Right hindlimb (tissue), 1 donor: ENCODE data around the gene GLIPR2.
"Not testable (repeated sequence)": the region's sequence is repeated elsewhere in the genome, so short reads cannot be mapped to it uniquely, and the experiment has no call there.

Source experiments
- DNase-seq: peaks from one replicate; pipeline ENCODE4 v3.0.0-alpha.2; 2018

The GLIPR2 gene

DNA sequence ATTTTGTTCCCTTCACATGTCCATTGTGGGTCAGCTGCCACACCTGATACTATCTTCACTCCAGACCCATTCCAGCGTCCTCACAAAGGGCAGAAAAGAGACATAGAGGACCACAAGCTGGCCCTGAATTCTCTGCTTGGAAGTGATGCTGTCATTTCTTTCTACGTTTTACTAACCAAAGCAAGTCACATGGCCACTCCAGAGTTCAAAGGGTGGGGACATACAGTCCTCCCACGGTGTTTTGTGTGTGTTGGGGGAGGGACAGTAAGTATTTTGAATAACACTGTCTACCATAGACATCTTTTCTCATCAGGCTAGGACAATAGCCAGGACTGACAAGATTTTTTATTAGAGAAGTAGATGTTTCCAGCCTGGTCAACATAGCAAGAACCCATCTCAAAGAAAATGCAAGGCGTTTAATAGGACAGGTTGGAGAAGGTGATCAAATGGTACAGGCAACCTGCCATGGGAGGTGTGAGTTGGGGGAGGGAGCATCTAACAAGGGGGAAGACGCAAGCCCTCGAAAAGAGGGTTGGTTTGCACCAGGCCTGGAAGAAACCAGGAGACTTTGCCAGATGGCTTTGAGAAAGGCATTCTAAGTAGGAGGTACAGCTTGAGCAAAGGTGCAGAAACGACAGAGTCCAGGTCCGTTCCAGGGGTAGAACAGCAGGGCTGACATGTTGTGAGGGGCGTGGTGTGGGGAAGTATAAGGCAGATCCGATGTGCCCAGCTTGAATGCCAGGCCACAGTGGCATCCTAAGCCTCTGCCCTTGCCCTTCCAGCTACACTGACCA is 11.3 kb upstream of the GLIPR2 start:
- no peak for DNase-seq

DNA sequence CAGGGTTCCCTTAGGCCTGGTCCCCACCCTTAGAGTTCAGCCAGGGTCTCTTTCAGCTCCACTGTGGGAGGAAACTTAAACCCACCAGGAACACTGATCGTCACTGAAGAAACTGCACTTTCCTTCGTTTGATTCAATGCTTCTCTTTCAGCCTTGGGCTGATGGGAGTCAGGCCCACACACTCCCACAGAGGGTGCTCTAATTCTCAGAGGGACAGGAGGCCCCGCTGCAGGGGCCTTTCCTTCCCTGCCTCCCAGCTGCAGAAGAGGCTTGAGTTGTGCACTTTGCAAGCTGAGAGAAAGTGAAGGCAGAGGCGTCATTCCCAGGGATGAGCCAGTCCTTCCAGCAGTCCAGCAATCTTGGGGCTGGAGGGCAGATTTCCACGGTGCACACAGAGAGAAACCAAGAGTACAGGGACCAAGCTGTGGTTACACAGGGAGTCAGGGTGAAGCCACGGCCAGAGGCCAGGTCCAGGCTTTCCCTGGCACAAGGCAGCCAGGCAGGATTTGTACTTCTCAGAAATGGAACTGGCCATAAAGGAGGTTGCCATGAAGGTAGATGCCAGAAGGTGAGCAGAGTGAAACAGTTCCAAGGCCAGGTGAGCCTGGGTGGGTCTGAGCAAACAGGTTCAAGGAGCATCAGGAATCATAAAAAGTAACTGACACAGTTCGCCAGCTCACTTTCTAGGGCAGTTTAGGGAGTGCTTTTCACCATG is 10.4 kb upstream of the GLIPR2 start:
- no peak for DNase-seq

DNA sequence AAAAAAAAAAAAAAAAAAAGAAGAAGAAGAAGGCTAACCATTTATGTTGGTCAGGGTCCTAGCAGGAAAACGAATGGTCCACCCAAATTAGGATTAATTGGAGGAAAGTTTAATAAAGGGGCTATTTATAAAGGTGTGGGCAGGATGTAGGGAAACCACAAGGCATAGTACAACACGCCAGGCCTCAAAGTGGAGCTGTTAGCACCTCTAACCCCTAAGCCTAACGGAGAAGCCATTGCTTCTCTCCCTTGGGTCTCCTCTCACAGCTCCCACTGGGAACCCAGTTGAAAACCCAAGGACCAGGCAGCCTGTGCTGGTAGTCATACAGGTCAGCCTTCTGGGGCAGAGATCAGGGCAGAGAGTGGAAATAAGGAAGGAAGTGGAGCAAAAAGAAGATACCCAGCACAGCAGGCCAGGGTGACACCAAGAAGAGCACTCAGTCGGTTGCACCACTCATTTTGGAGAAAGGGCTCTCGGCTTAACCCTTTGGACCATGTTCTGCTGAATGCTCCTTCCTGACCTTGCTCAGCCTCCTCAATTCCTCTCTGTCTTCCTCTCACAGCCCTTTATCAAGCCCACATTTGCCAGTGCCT is 8.8 kb upstream of the GLIPR2 start:
- no peak for DNase-seq

DNA sequence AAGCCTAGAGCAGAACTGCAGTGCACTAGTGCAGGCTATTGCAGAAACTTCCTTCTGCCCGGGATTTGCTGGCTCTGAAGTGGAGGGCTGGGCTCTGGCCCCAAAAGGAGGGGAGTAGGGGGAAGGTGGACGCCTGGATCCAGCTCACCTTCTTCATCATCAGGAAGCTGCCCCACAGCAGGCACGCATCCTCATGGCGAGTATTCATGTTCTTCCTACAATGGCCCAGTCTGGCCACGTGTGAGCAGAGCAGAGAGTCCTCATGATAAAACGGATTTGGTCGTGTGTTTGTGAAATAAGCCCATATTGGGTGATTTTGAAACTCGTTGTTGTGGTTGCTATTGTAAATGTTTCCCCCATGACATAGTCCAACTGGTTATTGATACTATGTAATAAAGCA is 8.2 kb upstream of the GLIPR2 start:
- DNase-seq = no peak

DNA sequence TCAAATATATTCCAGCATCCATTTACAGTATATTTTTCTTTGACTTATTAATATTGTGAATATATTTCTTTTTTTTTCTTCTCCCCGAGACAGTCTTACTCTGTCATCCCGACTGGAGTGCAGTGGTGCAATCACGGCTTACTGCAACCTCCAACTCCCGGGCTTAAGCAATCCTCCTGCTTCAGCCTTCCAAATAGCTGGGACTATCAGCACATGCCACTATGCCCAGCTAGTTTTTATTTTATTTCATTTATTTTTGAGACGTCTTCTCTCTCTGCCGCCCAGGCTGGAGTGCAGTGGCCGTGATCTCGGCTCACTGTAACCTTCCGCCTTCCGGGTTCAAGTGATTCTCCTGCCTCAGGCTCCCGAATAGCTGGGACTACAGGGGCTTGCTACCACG is 7.4 kb upstream of the GLIPR2 start:
- DNase-seq = no peak

DNA sequence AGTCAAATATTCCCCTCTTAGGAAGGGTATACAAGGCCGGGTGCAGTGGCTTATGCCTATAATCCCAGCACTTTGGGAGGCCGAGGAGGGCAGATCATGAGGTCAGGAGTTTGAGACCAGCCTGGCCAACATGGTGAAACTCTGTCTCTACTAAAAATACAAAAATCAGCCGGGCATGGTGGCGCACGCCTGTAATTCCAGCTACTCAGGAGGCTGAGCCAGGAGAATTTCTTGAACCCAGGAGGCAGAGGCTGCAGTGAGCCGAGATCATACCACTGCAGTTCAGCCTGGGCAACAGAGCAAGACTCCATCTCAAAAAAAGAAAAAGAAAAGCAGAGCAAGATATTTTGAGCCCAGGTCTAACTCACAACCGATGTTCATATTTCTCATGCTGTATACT is 4.9 kb upstream of the GLIPR2 start:
- not testable (repeated sequence) for DNase-seq

DNA sequence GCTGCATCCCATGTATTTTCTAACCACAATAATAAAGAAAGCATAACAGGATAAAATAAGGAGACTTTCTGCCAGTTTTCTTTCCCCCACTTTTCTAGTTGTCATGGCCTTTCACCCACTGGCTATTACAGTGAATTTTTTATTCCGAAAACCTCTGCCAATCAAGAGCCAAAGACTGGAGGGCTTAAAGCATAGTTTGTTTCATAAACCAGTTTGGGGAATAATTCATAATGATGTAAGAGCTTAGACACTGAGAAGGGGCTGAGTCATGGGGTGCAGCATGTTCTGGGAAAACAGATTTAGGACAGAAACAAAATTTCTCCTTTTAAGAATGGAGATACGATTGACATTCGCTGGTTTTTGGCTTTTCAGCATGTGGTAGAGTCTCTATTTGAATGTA is 4.4 kb upstream of the GLIPR2 start:
- DNase-seq = no peak

DNA sequence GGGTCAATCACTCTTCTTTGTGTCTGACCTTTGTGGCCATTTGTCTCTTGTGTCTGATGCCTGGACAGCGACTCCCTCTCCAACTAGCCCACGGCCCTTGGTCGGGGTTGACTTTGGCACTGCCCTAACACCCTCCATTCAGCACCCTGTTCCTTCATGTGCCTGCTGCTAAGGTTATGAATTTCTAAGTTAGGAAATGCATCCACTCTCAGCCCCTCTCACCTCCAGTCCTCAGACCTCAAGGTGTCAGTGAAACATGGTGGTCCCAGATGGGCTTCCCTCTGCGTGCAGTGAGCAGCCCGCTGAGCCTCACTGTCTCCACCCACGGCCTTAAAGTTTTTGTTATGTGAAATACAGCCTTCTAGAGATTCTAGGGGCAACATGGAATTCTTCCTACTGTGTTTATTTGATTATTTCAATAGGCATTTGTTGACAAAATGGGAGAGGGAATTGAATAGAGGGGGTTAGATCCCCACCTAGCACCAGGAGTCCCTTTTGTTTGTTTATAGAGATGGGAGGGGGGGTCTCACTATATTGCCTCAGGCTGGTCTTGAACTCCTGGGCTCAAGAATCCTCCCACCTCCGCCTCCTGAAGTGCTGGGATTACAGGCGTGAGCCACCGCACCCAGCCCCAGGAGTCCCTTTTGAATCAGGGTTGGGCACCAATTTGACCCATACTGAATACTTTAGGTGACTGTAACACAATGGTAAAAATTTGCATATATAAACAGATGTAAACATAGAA is 1.6 kb upstream of the GLIPR2 start:
- DNase-seq = no peak

DNA sequence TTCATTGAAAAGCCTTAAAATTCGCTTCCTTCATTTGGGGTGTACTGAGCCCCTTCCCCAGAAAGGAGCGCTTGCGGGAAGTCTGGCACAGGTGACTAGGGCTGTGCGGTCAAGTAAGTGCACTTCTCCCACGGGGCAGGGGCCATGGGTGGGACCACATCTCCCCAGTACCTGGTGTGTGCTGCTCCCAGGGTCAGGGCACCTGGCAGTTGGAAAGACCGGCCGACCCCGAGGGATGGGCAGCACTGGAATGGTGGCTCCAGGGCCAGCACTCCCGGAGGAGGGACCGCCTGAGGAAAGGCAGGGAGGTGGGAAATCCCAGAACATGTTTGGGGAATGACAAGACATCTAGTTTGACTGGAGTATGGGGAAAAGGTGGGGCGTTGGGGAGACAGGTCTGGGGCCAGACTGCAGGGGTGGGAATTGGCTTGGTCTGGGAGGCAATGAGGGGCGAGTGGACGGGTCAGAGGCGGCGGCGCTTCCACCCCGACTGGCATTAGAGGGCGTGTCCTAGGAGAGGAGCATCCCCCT is 727 bp upstream of the GLIPR2 start:
- DNase-seq = no peak

DNA sequence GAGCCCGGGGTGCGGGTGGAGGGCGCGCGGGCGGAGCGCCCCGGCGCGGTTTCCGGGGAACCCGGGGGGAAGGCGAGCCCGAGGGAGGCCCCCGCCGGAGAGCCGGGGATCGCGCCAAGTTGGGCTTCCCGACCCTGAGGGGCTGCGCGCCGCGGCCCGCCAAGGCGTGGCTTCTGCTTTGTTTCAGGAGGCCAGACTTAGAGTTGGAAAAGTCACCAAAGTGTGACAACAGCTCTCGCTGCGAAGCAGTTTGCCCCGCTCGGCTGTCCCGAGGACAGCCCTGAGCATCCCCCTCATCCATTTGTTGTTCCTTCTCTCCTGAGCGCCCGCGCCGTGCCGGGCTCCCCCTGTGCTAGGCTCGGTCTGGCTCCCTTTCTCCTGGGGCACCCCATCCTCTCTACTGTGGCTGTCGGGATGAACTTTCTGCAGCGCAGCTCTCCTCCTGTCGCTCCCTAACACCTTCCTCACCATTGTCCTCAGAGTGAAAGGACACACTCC is 410 bp downstream of the GLIPR2 start:
- peak; percentile 61 for DNase-seq

DNA sequence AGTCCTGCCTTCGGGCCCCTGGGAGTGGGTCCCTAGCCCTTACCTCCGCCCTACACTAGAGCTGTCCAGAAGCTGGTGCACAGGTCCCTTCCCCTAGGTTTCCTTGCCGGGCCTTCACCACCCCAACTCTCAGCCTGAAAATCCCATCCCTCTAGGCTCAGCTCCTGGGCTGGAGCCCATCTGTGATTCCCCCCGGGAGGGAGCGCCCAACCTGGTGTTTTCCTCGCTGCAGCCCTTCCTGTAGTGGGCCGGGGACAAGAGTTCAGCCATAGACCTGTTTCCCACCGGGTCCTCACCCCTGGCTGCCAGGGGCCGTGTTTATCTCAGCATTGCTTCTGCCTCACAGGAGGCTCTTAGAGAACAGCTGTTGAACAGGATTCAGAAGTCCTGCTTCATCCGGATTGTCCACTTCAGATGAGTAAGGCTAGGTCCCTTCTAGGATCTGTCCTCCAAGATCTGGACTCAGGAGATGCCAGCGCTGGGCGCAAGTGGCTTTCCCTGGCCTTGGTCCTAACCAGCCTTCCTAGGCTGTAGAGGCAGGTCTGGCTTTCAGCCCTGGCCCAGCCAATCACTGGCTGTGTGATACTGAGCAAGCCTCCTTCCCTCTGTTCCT is 965 bp downstream of the GLIPR2 start:
- DNase-seq = peak; percentile 75

DNA sequence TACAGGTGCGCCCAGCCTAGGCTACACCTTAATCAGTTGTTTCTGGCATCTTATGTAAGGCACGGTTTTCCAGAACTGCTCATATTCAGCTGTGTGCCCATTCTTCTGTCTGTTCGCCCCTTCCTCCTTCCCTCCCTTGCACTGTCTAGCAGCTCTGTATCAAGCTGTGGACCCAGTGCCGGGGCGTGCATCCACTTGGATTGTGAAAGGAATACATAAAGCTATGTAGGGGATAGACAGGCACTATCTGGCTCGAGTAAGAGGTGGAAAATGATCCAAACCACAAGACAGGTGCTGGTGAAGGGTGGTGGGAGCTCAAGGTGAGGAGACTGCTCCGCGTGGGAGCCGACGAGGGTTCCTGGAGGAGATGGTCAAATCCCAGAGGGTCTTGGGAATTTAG is 2.0 kb downstream of the GLIPR2 start:
- DNase-seq = no peak

DNA sequence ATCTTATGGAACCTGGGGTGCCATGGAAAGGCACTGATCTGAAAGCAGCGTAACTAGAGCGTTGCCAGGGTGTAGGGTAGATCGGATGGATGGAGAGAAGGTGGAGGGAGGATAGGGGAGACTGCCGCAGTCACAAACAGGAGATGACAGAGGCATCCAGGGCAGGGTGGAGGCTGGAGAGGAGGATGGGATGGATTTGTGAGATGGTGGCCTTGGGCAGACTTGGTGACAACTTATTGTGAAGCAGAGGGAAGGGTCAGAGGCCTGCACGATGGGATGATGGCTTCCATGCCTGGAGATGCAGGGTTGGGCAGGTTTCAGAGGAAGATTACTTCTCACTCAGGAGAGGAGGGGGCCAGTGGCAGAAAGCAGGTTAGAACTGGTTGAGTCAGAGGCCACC is 2.4 kb downstream of the GLIPR2 start:
- no peak for DNase-seq

DNA sequence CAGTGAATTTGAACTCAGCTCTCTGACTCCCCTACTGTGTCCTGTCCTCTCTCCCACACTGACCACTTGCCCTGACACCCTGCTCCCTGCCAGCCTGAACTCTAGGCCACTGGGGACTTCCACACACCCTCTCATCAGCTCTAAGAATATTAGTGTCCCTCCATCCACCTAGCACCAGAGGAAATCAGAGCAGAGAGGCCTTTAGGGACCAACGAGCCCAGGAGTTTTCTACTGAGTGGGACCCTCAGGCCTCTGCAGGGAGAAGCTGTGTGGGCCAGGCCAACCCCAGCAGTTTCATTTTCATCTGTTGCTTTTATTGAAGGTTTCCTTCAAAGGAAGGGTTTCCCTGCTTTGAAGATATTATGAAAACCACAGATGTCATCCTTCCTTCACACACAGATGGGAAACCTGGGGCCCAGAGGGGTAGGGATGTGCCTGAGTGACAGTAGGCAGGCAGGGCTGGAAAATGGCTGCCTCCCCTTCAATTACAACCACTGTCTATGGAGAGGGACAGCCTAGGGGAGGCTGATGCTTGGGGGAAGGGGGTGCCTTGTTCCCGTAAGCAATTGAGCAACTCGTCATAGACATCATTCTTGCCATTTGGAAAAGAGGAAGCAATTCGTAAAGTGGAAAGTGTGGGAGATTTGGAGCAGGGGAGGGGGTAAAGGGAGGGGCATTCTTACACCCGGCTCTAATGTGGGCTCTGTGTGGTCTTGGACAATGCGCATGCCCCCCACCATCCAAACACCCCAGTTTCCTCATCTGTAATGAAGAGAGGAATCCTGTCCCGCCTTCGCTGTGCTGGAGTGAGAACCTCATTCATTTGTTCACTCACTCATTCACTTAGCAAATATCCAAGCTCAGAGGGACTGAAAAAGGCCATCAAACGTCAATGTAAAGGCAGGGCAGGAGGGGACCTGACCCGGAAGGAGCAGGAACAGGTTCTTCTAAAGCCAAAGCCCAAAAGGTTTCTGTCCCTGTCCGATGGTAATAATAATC is 3.9 kb downstream of the GLIPR2 start:
- no peak for DNase-seq

DNA sequence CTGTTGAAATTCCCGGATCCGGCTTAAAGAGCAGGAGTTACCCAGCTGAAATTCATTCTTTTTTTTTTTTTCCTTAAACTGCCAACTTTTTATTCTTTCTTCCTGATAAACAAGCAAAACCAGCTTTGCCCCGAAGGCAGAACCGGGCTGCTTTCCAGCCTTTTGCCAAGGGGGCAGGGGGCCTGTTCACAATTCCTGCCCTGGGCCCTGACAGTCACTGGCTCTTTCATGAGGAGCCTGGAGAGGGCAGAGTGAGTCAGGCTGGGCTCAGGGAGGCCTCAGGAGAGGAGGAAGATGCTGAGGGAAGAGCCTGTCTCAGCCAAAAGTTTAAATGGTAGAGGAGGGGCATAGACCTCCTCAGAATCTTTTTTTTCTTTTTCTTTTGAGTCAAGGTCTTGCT is 4.8 kb downstream of the GLIPR2 start:
- no peak for DNase-seq

DNA sequence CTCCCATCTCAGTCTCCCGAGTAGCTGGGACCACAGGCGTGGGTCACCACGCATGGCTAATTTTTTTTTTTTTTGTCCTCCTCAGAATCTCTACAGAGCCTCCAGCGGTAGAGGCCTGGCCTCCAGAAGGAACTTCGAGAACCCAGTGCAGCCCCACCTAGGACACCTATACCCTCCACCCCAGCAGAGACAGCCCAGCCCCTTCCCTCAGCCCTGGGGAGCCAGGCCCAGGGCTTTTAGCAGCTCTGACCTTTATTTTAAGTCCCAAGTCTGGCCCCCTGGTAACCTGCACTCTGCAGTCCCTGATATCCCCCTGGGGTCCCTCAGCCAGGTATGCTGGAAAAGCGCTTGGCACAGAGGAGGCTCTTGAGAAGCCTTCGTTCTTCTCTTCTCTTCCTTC is 5.2 kb downstream of the GLIPR2 start:
- no peak for DNase-seq

DNA sequence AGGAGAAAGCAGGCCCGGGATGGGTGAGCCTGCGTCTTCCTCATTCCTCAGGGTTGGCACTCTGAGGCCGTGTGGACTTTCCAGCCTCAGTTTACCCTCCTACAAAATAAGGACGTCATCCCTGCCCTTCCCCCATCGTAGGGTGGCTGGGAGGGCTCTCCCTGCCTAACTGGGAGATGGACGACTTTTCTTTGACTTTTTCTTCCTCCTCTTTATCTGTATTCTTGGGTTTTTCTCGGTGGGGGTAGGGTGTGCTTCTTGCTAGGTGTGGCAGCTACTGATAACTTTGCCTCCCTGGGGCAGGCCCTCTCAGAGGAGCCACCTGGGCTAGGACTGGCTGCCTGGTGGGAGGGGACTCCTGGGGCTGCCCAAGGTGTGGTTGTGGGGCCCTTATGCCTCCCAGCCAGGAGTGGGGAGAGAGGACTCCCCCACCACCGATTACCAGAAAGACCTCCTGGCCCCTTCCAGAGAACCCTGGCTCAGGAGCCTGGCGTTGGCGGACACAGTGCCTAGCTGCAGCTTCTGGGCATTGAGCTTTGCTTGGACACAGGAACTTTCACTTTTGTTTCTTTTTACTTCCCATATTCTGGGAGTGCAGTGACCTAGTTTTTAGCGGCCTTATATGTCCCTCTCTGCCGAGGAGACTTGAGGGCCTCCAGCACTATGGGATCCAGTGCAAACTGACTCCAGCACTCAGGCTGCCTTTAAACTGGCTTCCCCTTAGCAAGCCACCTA is 6.1 kb downstream of the GLIPR2 start:
- DNase-seq = no peak

DNA sequence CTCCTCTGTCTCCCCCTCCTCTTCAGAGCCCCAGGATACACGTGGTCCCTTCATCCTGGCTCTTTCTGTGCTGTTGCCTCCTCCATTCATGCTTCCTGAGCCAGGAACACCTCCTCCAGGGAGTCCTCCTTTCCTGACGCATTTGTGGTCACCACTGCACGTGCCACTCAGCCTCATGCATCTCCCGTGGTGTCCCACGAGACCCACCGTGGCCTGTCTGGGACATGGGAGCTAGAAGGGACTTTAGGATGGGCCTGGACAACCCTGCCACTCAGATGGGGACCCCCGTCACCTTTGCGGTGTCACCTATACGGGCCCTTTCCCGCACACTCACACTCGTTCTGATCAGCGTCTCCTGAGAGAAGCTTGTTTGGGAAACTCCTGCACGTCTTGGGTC is 6.7 kb downstream of the GLIPR2 start:
- DNase-seq = no peak

DNA sequence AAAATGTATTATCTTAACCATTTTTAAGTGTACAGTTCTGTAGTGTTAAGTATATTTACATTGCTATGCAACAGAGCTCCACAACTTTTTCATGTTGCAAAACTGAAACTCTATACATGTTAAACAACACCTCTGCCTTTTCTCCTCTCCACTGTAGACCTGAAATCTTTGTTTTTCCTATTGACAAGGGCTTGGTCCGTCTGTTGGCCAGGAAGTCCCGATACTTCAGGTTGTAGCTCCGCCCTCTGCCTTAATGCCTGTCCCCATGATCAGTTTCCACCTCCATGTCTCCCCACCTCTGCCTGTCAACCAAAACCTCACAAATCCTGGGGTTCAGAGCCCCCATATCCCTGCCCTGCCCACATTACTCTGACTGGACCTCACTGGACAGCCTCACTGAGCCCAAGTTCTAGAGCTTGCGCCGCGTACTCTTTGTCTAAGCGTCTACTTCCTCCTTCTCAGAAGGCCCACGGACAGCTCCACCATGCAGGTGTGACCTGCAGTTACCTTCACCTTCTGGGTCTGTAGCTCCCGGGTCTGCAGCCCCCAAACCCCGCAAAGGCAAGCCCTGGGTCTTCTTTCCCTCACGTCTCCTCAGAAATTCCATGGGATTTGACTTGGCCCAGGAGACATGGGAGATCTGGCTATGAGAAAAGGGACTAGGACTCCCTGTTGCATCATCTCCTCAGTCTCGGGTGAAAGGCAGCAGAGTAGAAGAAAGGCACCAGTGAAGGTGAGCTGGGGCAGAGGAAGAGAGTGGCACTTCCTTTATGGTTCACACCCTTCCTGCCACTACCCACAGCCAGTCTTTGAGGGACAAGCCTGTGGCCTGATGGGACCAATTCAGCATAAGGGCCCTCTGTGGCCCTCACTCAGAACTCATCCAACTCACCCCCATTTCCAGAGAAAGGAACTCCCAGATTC is 8.0 kb downstream of the GLIPR2 start:
- DNase-seq = no peak
